WTC11 (cell line): ENCODE data around the gene MCF2L2.

Experiments
- CBFB ChIP-seq: sonication (generic); formaldehyde crosslinking; IDR thresholded peaks from 2 replicates; pipeline ENCODE4 v1.8.1; 2022; ENCODE audit warnings: mild to moderate bottlenecking, low read depth, missing genetic modification reagents
- FOXP1 ChIP-seq: sonication (generic); formaldehyde crosslinking; IDR thresholded peaks from 2 replicates; pipeline ENCODE4 v1.8.0; 2022; ENCODE audit warnings: missing genetic modification reagents, mild to moderate bottlenecking, moderate library complexity, borderline replicate concordance
- JUN ChIP-seq: sonication (generic); formaldehyde crosslinking; IDR thresholded peaks from 2 replicates; pipeline ENCODE4 v1.8.0; 2023; ENCODE audit warnings: mild to moderate bottlenecking, missing genetic modification reagents
- MXD4 ChIP-seq: fragments of 250-450 bp; sonication (Bioruptor Pico); IDR thresholded peaks from 2 replicates; pipeline ENCODE4 v1.8.0; 2021; ENCODE audit warnings: mild to moderate bottlenecking, moderate library complexity, borderline replicate concordance
- NFE2L1 ChIP-seq: sonication (generic); formaldehyde crosslinking; IDR thresholded peaks from 2 replicates; pipeline ENCODE4 v1.8.1; 2023; ENCODE audit warnings: missing genetic modification reagents
- NFYB ChIP-seq: sonication (generic); formaldehyde crosslinking; conservative IDR thresholded peaks from 2 replicates; pipeline ENCODE4 v1.8.0; 2022; ENCODE audit warnings: low read depth, missing genetic modification reagents
- PRRX2 ChIP-seq: fragments of 250-450 bp; sonication (Bioruptor Pico); IDR thresholded peaks from 2 replicates; pipeline ENCODE4 v1.8.0; 2021; ENCODE audit warnings: mild to moderate bottlenecking
- RELA ChIP-seq: sonication (generic); formaldehyde crosslinking; IDR thresholded peaks from 2 replicates; pipeline ENCODE4 v1.8.1; 2022; ENCODE audit warnings: missing genetic modification reagents, mild to moderate bottlenecking, borderline replicate concordance
- SMAD3 ChIP-seq: sonication (generic); formaldehyde crosslinking; IDR thresholded peaks from 2 replicates; pipeline ENCODE4 v1.8.0; 2022; ENCODE audit warnings: missing genetic modification reagents, mild to moderate bottlenecking, borderline replicate concordance
- ZNF423 ChIP-seq: fragments of 250-450 bp; sonication (Bioruptor Pico); IDR thresholded peaks from 2 replicates; pipeline ENCODE4 v2.1.2; 2022; ENCODE audit warnings: mild to moderate bottlenecking, moderate library complexity
- TF ChIP-seq, protein P1 (sequence below): fragments of 200-600 bp; IDR thresholded peaks from 2 replicates; pipeline ENCODE4 v1.8.0; 2022; ENCODE audit warnings: antibody characterized with exemption

DNA sequence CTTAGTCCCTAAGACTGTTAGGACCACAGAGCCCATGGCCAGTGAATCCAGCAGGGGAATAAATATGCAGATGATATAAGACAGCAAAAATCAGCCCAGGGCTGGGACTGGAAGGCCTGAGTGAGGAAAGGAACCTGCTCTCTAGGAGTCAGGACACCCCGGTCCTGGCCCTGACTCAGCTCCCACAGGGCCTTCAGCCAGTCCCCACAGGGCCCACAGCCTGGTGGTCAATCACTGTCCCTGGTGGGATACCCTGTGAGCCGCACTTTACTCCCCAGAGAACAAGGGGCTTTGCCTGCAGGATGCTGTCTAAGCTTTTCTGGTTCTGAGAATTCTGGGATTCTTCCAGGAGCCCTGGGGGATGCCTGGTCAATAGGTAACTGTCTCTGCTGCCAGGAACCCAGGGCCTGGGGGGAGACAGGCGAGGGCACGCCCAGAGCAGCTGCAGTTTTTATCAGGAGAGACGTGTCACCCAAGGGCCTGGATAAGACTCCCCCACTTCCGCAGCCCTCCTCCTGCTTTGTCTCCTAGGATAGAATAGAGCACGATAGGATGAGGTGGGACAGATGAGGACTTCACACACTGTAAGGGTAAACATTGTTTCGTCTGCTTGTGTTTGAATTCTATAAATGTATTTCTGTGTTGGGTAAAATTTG is 49.5 kb upstream of the MCF2L2 start:
- TF ChIP-seq PRRX2 (CRISPR knock-in tag) = no peak
- no peak for TF ChIP-seq CBFB (CRISPR knock-in tag)
- TF ChIP-seq, protein P1, sequence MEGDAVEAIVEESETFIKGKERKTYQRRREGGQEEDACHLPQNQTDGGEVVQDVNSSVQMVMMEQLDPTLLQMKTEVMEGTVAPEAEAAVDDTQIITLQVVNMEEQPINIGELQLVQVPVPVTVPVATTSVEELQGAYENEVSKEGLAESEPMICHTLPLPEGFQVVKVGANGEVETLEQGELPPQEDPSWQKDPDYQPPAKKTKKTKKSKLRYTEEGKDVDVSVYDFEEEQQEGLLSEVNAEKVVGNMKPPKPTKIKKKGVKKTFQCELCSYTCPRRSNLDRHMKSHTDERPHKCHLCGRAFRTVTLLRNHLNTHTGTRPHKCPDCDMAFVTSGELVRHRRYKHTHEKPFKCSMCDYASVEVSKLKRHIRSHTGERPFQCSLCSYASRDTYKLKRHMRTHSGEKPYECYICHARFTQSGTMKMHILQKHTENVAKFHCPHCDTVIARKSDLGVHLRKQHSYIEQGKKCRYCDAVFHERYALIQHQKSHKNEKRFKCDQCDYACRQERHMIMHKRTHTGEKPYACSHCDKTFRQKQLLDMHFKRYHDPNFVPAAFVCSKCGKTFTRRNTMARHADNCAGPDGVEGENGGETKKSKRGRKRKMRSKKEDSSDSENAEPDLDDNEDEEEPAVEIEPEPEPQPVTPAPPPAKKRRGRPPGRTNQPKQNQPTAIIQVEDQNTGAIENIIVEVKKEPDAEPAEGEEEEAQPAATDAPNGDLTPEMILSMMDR = no peak
- no peak for TF ChIP-seq MXD4 (CRISPR knock-in tag)
- no peak for TF ChIP-seq JUN (CRISPR knock-in tag)
- TF ChIP-seq RELA (CRISPR knock-in tag) = no peak
- TF ChIP-seq ZNF423 (CRISPR knock-in tag) = no peak
- TF ChIP-seq FOXP1 (CRISPR knock-in tag) = no peak
- no peak for TF ChIP-seq NFYB (CRISPR knock-in tag)
- TF ChIP-seq NFE2L1 (CRISPR knock-in tag) = no peak
- TF ChIP-seq SMAD3 (CRISPR knock-in tag) = no peak
